CD4-positive, alpha-beta T cell treated with Interleukin-15 for 4 hours (primary cell): ENCODE data around the gene PLK5.
A peak's percentile ranks its signal among the peaks of the same experiment; 100 is the strongest.
"Not testable (repeated sequence)": the region's sequence is repeated elsewhere in the genome, so short reads cannot be mapped to it uniquely, and the experiment has no call there.

Experiments
- DNase-seq: peaks from one replicate; pipeline ENCODE4 v3.0.0-alpha.2; 2020; ENCODE audit warnings: low spot score

Gene PLK5

GRCh38 chr19:1491114-1491848, 32.6 kb upstream of the PLK5 start, which contains the start of gene REEP6:
Gene REEP6, plus strand, starts transcription at chr19:1491181. Its CDS starts 89 bp downstream, at chr19:1491270.
- DNase-seq = no peak

GRCh38 chr19:1491849-1492170, 32.1 kb upstream of the PLK5 start:
- DNase-seq = no peak

GRCh38 chr19:1492474-1493006, 31.3 kb upstream of the PLK5 start:
- DNase-seq = no peak

GRCh38 chr19:1494115-1494815, 29.6 kb upstream of the PLK5 start:
- DNase-seq = no peak

- DNase-seq = no peak
These were observed 28.7 kb upstream of the PLK5 start for GRCh38 chr19:1495051-1495798.

GRCh38 chr19:1495799-1496713, 27.8 kb upstream of the PLK5 start:
- no peak for DNase-seq

- DNase-seq = no peak
These were observed 26.9 kb upstream of the PLK5 start for GRCh38 chr19:1496714-1497577.

GRCh38 chr19:1497578-1498235, 26.2 kb upstream of the PLK5 start:
- no peak for DNase-seq

- DNase-seq = not testable (repeated sequence)
These were observed 24.6 kb upstream of the PLK5 start for GRCh38 chr19:1499231-1499630.

GRCh38 chr19:1501200-1501595, 22.7 kb upstream of the PLK5 start:
- DNase-seq = no peak

- no peak for DNase-seq
These were observed 21.3 kb upstream of the PLK5 start for GRCh38 chr19:1502433-1503088.

- peak; percentile 58 for DNase-seq
These were observed 20.6 kb upstream of the PLK5 start for GRCh38 chr19:1503089-1503924.

- DNase-seq = no peak
These were observed 19.7 kb upstream of the PLK5 start for GRCh38 chr19:1503925-1504773.

- no peak for DNase-seq
These were observed 18.9 kb upstream of the PLK5 start for GRCh38 chr19:1505012-1505411.

- no peak for DNase-seq
These were observed 17.6 kb upstream of the PLK5 start for GRCh38 chr19:1505991-1506881.

GRCh38 chr19:1507192-1507660, 16.7 kb upstream of the PLK5 start:
- no peak for DNase-seq
